Measurements from ENCODE around the gene SIX1. TPM values are rescaled to one million over a fixed set of nuclear protein-coding genes. Genes with fewer than 3 reads are reported as not detected.

Gene SIX1
- total RNA-seq, 5 donors from 2014 or later (not counting 1 experiment from before 2014, with no cell fraction given) = 0.18 TPM; not detected in 4

- Histone ChIP-seq H3K36me3 (ENCODE audit: control insufficient read depth in 2 of 2, extremely low read depth in 1 of 2, insufficient read depth in 1 of 2, low read length in 1 of 2) (no peaks in the 10 kb centered on the region), H3K4me3 (ENCODE audit: control insufficient read depth in 1 of 2, extremely low read depth in 1 of 2, low read length in 1 of 2) (no peak overlapping the region), H3K27ac (ENCODE audit: low read length) (no peak overlapping the region), H3K9me3 (no peaks in the 10 kb centered on the region), H3K4me1 (ENCODE audit: control insufficient read depth in 1 of 2, extremely low read depth in 1 of 2, insufficient read depth in 2 of 2, low read length in 2 of 2) (peaks cover 0 to 4% of the 10 kb centered on the region in 2 experiments), H3K27me3 (replicated peaks in 1 of 2; ENCODE audit: control insufficient read depth in 2 of 2, extremely low read depth in 1 of 2, insufficient read depth in 2 of 2, low read length in 1 of 2) (peaks cover 5 to 11% of the 10 kb centered on the region in 2 experiments)
- no peaks in the 10 kb centered on the region for H3K9me3 Mint-ChIP-seq
- no peak for DNase-seq
- no peak for ATAC-seq (replicated peaks in 1 of 4)
- ChIA-PET POLR2A (no interaction called here), CTCF (no interaction called here)
- WGBS (ENCODE audit: insufficient coverage) = no CpG with 5 or more reads among the region's 2 CpGs
- no peak overlapping the region for H3K27ac Mint-ChIP-seq
- H3K4me1 Mint-ChIP-seq = peaks cover 8 to 12% (median 11%) of the 10 kb centered on the region in 3 donors
- H3K27me3 Mint-ChIP-seq = peaks cover 19 to 30% of the 10 kb centered on the region in 2 donors
- H3K36me3 Mint-ChIP-seq = no peaks in the 10 kb centered on the region
- no peak overlapping the region for H3K4me3 Mint-ChIP-seq
Observed at GRCh38 chr14:60631842-60632241, 17.4 kb downstream of the SIX1 start.

GRCh38 chr14:60630129-60630528, 19.1 kb downstream of the SIX1 start:
- DNase-seq (no peak), ATAC-seq (replicated peaks in 1 of 4) (no peak)
- ChIA-PET POLR2A (no interaction called here), CTCF (no interaction called here)
- no peaks in the 10 kb centered on the region for H3K36me3 Mint-ChIP-seq
- Histone ChIP-seq H3K4me3 (ENCODE audit: control insufficient read depth in 1 of 2, extremely low read depth in 1 of 2, low read length in 1 of 2) (no peak overlapping the region), H3K27ac (ENCODE audit: low read length) (no peak overlapping the region), H3K9me3 (no peaks in the 10 kb centered on the region), H3K27me3 (replicated peaks in 1 of 2; ENCODE audit: control insufficient read depth in 2 of 2, extremely low read depth in 1 of 2, insufficient read depth in 2 of 2, low read length in 1 of 2) (peaks cover 0 to 4% of the 10 kb centered on the region in 2 experiments), H3K36me3 (ENCODE audit: control insufficient read depth in 2 of 2, extremely low read depth in 1 of 2, insufficient read depth in 1 of 2, low read length in 1 of 2) (no peaks in the 10 kb centered on the region), H3K4me1 (ENCODE audit: control insufficient read depth in 1 of 2, extremely low read depth in 1 of 2, insufficient read depth in 2 of 2, low read length in 2 of 2) (peaks cover 0 to 4% of the 10 kb centered on the region in 2 experiments)
- peaks cover 15 to 18% of the 10 kb centered on the region in 2 donors for H3K27me3 Mint-ChIP-seq
- no peak overlapping the region for H3K27ac Mint-ChIP-seq
- H3K9me3 Mint-ChIP-seq = no peaks in the 10 kb centered on the region
- H3K4me3 Mint-ChIP-seq = no peak overlapping the region
- H3K4me1 Mint-ChIP-seq = peaks cover 8 to 10% (median 9%) of the 10 kb centered on the region in 3 donors

GRCh38 chr14:60628892-60629291, 20.4 kb downstream of the SIX1 start:
- Mint-ChIP-seq H3K36me3 (no peaks in the 10 kb centered on the region), H3K4me3 (no peak overlapping the region), H3K9me3 (no peaks in the 10 kb centered on the region), H3K4me1 (peaks cover 8 to 10% (median 9%) of the 10 kb centered on the region in 3 donors), H3K27me3 (peaks cover 24 to 27% of the 10 kb centered on the region in 2 donors), H3K27ac (no peak overlapping the region)
- Histone ChIP-seq H3K27me3 (replicated peaks in 1 of 2; ENCODE audit: control insufficient read depth in 2 of 2, extremely low read depth in 1 of 2, insufficient read depth in 2 of 2, low read length in 1 of 2) (peaks cover 4 to 10% of the 10 kb centered on the region in 2 experiments), H3K9me3 (no peaks in the 10 kb centered on the region), H3K4me1 (ENCODE audit: control insufficient read depth in 1 of 2, extremely low read depth in 1 of 2, insufficient read depth in 2 of 2, low read length in 2 of 2) (peaks cover 0 to 4% of the 10 kb centered on the region in 2 experiments), H3K36me3 (ENCODE audit: control insufficient read depth in 2 of 2, extremely low read depth in 1 of 2, insufficient read depth in 1 of 2, low read length in 1 of 2) (no peaks in the 10 kb centered on the region), H3K4me3 (ENCODE audit: control insufficient read depth in 1 of 2, extremely low read depth in 1 of 2, low read length in 1 of 2) (no peak overlapping the region), H3K27ac (ENCODE audit: low read length) (no peak overlapping the region)
- POLR2A ChIA-PET = no interaction called here
- DNase-seq (no peak), ATAC-seq (replicated peaks in 1 of 4) (no peak)
- no CpG with 5 or more reads among the region's 1 CpG for WGBS (ENCODE audit: insufficient coverage)
- CTCF ChIA-PET = interaction anchor here in 1 of 2 donors (0.5 kb wide), 1 partner anchor 237 kb away, joined by 4 read pairs; no protein-coding TSS in a partner anchor

GRCh38 chr14:60622917-60623257, 26.4 kb downstream of the SIX1 start:
- ChIA-PET CTCF (interaction anchor here (1.8 to 3.5 kb wide), 3 partner anchors 10 to 629 kb away, joined by 4 to 32 read pairs (median 19); no protein-coding TSS in a partner anchor), POLR2A (interaction anchor here in 1 of 2 donors (0.6 kb wide), 1 partner anchor 381 kb away, joined by 3 read pairs; no protein-coding TSS in a partner anchor)
- H3K9me3 Mint-ChIP-seq = no peaks in the 10 kb centered on the region
- Histone ChIP-seq H3K27ac (ENCODE audit: low read length) (no peak overlapping the region), H3K4me1 (ENCODE audit: control insufficient read depth in 1 of 2, extremely low read depth in 1 of 2, insufficient read depth in 2 of 2, low read length in 2 of 2) (no peaks in the 10 kb centered on the region), H3K27me3 (replicated peaks in 1 of 2; ENCODE audit: control insufficient read depth in 2 of 2, extremely low read depth in 1 of 2, insufficient read depth in 2 of 2, low read length in 1 of 2) (peaks cover 9% of the 10 kb centered on the region in 2 experiments), H3K9me3 (no peaks in the 10 kb centered on the region), H3K36me3 (ENCODE audit: control insufficient read depth in 2 of 2, extremely low read depth in 1 of 2, insufficient read depth in 1 of 2, low read length in 1 of 2) (no peaks in the 10 kb centered on the region), H3K4me3 (ENCODE audit: control insufficient read depth in 1 of 2, extremely low read depth in 1 of 2, low read length in 1 of 2) (no peak overlapping the region)
- DNase-seq (no peak), ATAC-seq (replicated peaks in 1 of 4) (no peak)
- no peaks in the 10 kb centered on the region for H3K4me1 Mint-ChIP-seq
- H3K36me3 Mint-ChIP-seq = no peaks in the 10 kb centered on the region
- H3K27me3 Mint-ChIP-seq = peaks cover 24 to 30% of the 10 kb centered on the region in 2 donors
- no peak overlapping the region for H3K27ac Mint-ChIP-seq
- 0% methylated on average over 1 of the region's 2 CpGs for WGBS (ENCODE audit: insufficient coverage)
- no peak overlapping the region for H3K4me3 Mint-ChIP-seq

GRCh38 chr14:60622210-60622916, 26.9 kb downstream of the SIX1 start:
- H3K4me3 ChIP-seq (ENCODE audit: control insufficient read depth in 1 of 2, extremely low read depth in 1 of 2, low read length in 1 of 2) = no peak overlapping the region
- no peak for ATAC-seq (replicated peaks in 1 of 4)
- H3K27me3 ChIP-seq (replicated peaks in 1 of 2; ENCODE audit: control insufficient read depth in 2 of 2, extremely low read depth in 1 of 2, insufficient read depth in 2 of 2, low read length in 1 of 2) = peaks cover 9% of the 10 kb centered on the region in 2 experiments
- Mint-ChIP-seq H3K4me1 (no peaks in the 10 kb centered on the region), H3K36me3 (no peaks in the 10 kb centered on the region), H3K4me3 (no peak overlapping the region), H3K9me3 (no peaks in the 10 kb centered on the region), H3K27me3 (peaks cover 24 to 30% of the 10 kb centered on the region in 2 donors), H3K27ac (no peak overlapping the region)
- no peak overlapping the region for H3K27ac ChIP-seq (ENCODE audit: low read length)
- ChIA-PET CTCF (interaction anchor here in 1 of 2 donors (3.5 kb wide), 1 partner anchor 630 kb away, joined by 32 read pairs; no protein-coding TSS in a partner anchor), POLR2A (interaction anchor here in 1 of 2 donors (0.6 kb wide), 1 partner anchor 381 kb away, joined by 3 read pairs; no protein-coding TSS in a partner anchor)
- H3K4me1 ChIP-seq (ENCODE audit: control insufficient read depth in 1 of 2, extremely low read depth in 1 of 2, insufficient read depth in 2 of 2, low read length in 2 of 2) = no peaks in the 10 kb centered on the region
- H3K9me3 ChIP-seq = no peaks in the 10 kb centered on the region
- no peaks in the 10 kb centered on the region for H3K36me3 ChIP-seq (ENCODE audit: control insufficient read depth in 2 of 2, extremely low read depth in 1 of 2, insufficient read depth in 1 of 2, low read length in 1 of 2)
- WGBS (ENCODE audit: insufficient coverage) = 100% methylated on average over 1 of the region's 5 CpGs
- no peak for DNase-seq

GRCh38 chr14:60621386-60621785, 27.9 kb downstream of the SIX1 start:
- Histone ChIP-seq H3K36me3 (ENCODE audit: control insufficient read depth in 2 of 2, extremely low read depth in 1 of 2, insufficient read depth in 1 of 2, low read length in 1 of 2) (no peaks in the 10 kb centered on the region), H3K27me3 (replicated peaks in 1 of 2; ENCODE audit: control insufficient read depth in 2 of 2, extremely low read depth in 1 of 2, insufficient read depth in 2 of 2, low read length in 1 of 2) (peaks cover 9 to 11% of the 10 kb centered on the region in 2 experiments), H3K4me1 (ENCODE audit: control insufficient read depth in 1 of 2, extremely low read depth in 1 of 2, insufficient read depth in 2 of 2, low read length in 2 of 2) (no peaks in the 10 kb centered on the region), H3K4me3 (ENCODE audit: control insufficient read depth in 1 of 2, extremely low read depth in 1 of 2, low read length in 1 of 2) (no peak overlapping the region), H3K9me3 (no peaks in the 10 kb centered on the region), H3K27ac (ENCODE audit: low read length) (no peak overlapping the region)
- ATAC-seq (replicated peaks in 1 of 4) (no peak), DNase-seq (no peak)
- no peak overlapping the region for H3K4me3 Mint-ChIP-seq
- no peaks in the 10 kb centered on the region for H3K36me3 Mint-ChIP-seq
- H3K9me3 Mint-ChIP-seq = no peaks in the 10 kb centered on the region
- ChIA-PET CTCF (interaction anchor here in 1 of 2 donors (1.1 kb wide), 1 partner anchor 404 kb away, joined by 5 read pairs; no protein-coding TSS in a partner anchor), POLR2A (no interaction called here)
- H3K27ac Mint-ChIP-seq = no peak overlapping the region
- no peaks in the 10 kb centered on the region for H3K4me1 Mint-ChIP-seq
- peaks cover 26 to 30% of the 10 kb centered on the region in 2 donors for H3K27me3 Mint-ChIP-seq
